A673 (cell line): Measurements from ENCODE around the gene CDC6.

Source experiments
- CTCF ChIP-seq: fragments of 300-800, 200-600 bp; sonication (generic); conservative IDR thresholded peaks from 2 replicates; pipeline ENCODE4 v1.5.1; 2017; ENCODE audit warnings: low read depth, mild to moderate bottlenecking, antibody characterized with exemption, low read length, moderate library complexity, mixed read lengths
- EZH2 ChIP-seq: fragments of 200-600 bp; sonication (generic); IDR thresholded peaks from 2 replicates; pipeline ENCODE4 v1.6.1; 2017; ENCODE audit warnings: borderline replicate concordance, low read depth, mild to moderate bottlenecking, mixed read lengths, antibody characterized with exemption, low read length; ENCODE audit not compliant: poor library complexity, severe bottlenecking

GRCh38 chr17:40350689-40351358 is 63.1 kb downstream of the CDC6 start:
- TF ChIP-seq CTCF: no peak
- no peak for TF ChIP-seq EZH2
